Type B pancreatic cell (in vitro differentiated cells): Measurements from ENCODE around the gene PLA2G12B. TPM values are rescaled to one million over a fixed set of nuclear protein-coding genes. Genes with fewer than 3 reads are reported as not detected.
"Not testable (repeated sequence)": the region's sequence is repeated elsewhere in the genome, so short reads cannot be mapped to it uniquely, and the experiment has no call there.

ENCODE experiments used
- DNase-seq: peaks from one replicate; pipeline ENCODE4 v3.0.0; 2021; ENCODE audit warnings: mixed read lengths; ENCODE audit not compliant: unreplicated experiment; ENCODE audit errors: extremely low spot score
- H3K27ac Mint-ChIP-seq: 2 replicates; pipeline ENCODE4 v1.8.0; 2021; ENCODE audit warnings: mild to moderate bottlenecking, mixed read lengths
- H3K27me3 Mint-ChIP-seq: 2 replicates; pipeline ENCODE4 v1.8.0; 2021; ENCODE audit warnings: mixed read lengths
- H3K36me3 Mint-ChIP-seq: 2 replicates; pipeline ENCODE4 v1.8.0; 2021; ENCODE audit warnings: mixed read lengths
- H3K4me1 Mint-ChIP-seq: one replicate; pipeline ENCODE4 v1.8.0; 2021; ENCODE audit warnings: mixed read lengths; ENCODE audit not compliant: unreplicated experiment
- H3K4me3 Mint-ChIP-seq: 2 replicates; pipeline ENCODE4 v1.8.0; 2021; ENCODE audit warnings: mild to moderate bottlenecking, mixed read lengths
- H3K9me3 Mint-ChIP-seq: 2 replicates; pipeline ENCODE4 v1.8.0; 2021; ENCODE audit warnings: mixed read lengths
- CTCF ChIP-seq: fragments of 200-600 bp; sonication (generic); conservative IDR thresholded peaks from 2 replicates; pipeline ENCODE4 v1.5.0; 2021; ENCODE audit warnings: antibody characterized with exemption, mild to moderate bottlenecking
- total RNA-seq: library from RNA; stranded (reverse); gene quantifications from 2 replicates; pipeline ENCODE4 v1.2.1, GENCODE V29; 2021; ENCODE audit warnings: low replicate concordance

PLA2G12B gene
- total RNA-seq, 1 donor from 2014 or later = 1.2 TPM

GRCh38 chr10:72906446-72906845 is 48.2 kb downstream of the PLA2G12B start:
- no peak for TF ChIP-seq CTCF
- no peak overlapping the region for H3K27ac Mint-ChIP-seq
- H3K4me3 Mint-ChIP-seq = no peak overlapping the region
- H3K4me1 Mint-ChIP-seq = no peaks in the 10 kb centered on the region
- no peaks in the 10 kb centered on the region for H3K36me3 Mint-ChIP-seq
- no peaks in the 10 kb centered on the region for H3K27me3 Mint-ChIP-seq
- no peak for DNase-seq
- H3K9me3 Mint-ChIP-seq = no peaks in the 10 kb centered on the region

GRCh38 chr10:72904806-72905205 is 49.8 kb downstream of the PLA2G12B start:
- no peaks in the 10 kb centered on the region for H3K9me3 Mint-ChIP-seq
- H3K27me3 Mint-ChIP-seq = no peaks in the 10 kb centered on the region
- H3K27ac Mint-ChIP-seq = no peak overlapping the region

GRCh38 chr10:72903941-72904446 is 50.6 kb downstream of the PLA2G12B start:
- not testable (repeated sequence) for H3K27me3 Mint-ChIP-seq, DNase-seq, H3K36me3 Mint-ChIP-seq, H3K4me3 Mint-ChIP-seq, H3K27ac Mint-ChIP-seq, H3K4me1 Mint-ChIP-seq, H3K9me3 Mint-ChIP-seq

More at GRCh38 chr10:72904806-72905205, 49.8 kb downstream of the PLA2G12B start:
- no peak overlapping the region for H3K4me3 Mint-ChIP-seq
- H3K4me1 Mint-ChIP-seq = no peaks in the 10 kb centered on the region
- H3K36me3 Mint-ChIP-seq = no peaks in the 10 kb centered on the region
- no peak for DNase-seq
- TF ChIP-seq CTCF = no peak

GRCh38 chr10:72899545-72899944 is 55.1 kb downstream of the PLA2G12B start:
- Mint-ChIP-seq H3K27me3 (no peaks in the 10 kb centered on the region), H3K4me3 (no peak overlapping the region), H3K36me3 (no peaks in the 10 kb centered on the region), H3K9me3 (no peaks in the 10 kb centered on the region), H3K4me1 (no peaks in the 10 kb centered on the region), H3K27ac (no peak overlapping the region)
- no peak for DNase-seq
- TF ChIP-seq CTCF = no peak

DNA sequence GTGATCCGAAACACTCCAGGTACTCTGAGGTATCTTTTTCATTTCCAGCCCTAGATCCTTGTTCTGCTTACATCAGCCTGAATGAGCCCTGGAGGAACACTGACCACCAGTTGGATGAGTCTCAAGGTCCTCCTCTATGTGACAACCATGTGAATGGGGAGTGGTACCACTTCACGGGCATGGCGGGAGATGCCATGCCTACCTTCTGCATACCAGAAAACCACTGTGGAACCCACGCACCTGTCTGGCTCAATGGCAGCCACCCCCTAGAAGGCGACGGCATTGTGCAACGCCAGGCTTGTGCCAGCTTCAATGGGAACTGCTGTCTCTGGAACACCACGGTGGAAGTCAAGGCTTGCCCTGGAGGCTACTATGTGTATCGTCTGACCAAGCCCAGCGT is 56.0 kb downstream of the PLA2G12B start:
- no peak overlapping the region for H3K4me3 Mint-ChIP-seq
- H3K27me3 Mint-ChIP-seq = no peaks in the 10 kb centered on the region
- no peaks in the 10 kb centered on the region for H3K9me3 Mint-ChIP-seq
- no peaks in the 10 kb centered on the region for H3K4me1 Mint-ChIP-seq
- H3K36me3 Mint-ChIP-seq = no peaks in the 10 kb centered on the region
- no peak for TF ChIP-seq CTCF
- DNase-seq = no peak
- no peak overlapping the region for H3K27ac Mint-ChIP-seq

DNA sequence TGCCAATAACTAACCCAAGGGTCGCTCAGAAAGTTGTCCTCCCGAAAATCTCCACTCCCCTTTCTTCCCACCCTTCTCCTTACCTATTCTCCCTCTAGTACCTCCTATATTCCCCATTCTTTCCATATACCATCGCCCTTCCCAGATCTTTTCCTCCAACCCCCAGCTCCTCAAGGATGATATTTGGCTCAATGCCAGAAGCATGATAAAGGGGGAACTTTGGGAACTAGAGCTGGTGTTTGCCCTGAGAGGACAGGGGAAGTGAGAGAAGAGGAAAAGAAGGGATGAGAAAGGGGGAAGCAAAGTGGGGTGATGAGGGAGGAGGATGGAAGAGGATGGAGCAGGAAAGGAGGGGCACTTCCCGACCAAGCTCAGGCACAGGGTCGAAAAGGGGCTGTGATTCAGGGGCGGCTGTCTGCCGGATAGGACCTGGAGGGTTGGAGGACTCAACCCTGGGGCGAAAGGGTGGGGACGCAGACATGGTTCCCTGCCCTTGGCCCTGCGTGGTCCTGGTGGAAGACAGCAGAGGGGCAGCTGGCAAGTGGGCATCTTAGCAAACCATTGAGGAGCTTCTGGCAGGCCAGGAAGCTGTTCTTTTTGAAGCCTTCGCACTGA is 59.3 kb downstream of the PLA2G12B start:
- no peak overlapping the region for H3K4me3 Mint-ChIP-seq
- TF ChIP-seq CTCF = no peak
- no peaks in the 10 kb centered on the region for H3K36me3 Mint-ChIP-seq
- no peak overlapping the region for H3K27ac Mint-ChIP-seq
- no peaks in the 10 kb centered on the region for H3K4me1 Mint-ChIP-seq
- no peaks in the 10 kb centered on the region for H3K9me3 Mint-ChIP-seq
- DNase-seq = no peak
- H3K27me3 Mint-ChIP-seq = no peaks in the 10 kb centered on the region
